Liver (tissue), 9 donors: ENCODE results near the gene DIO3. TPM values are rescaled to one million over a fixed set of nuclear protein-coding genes. Genes with fewer than 3 reads are reported as not detected.

Source experiments
- DNase-seq: peaks from one replicate; pipeline ENCODE4 v3.0.0-alpha.2; 2017; ENCODE audit warnings: low spot score
- H3K27ac ChIP-seq, 2 donors: one replicate each; pipeline ENCODE4 v1.7.0; 2013; ENCODE audit warnings: inconsistent platforms in 2 of 2, low read length in 2 of 2, control low read depth in 1 of 2, low read depth in 1 of 2, mild to moderate bottlenecking in 1 of 2
- H3K27me3 ChIP-seq, 4 donors: one replicate each; pipeline versions ENCODE4 v1.6.1 to v1.7.0; 2013; ENCODE audit warnings: low read length in 3 of 4, inconsistent platforms in 1 of 4, mild to moderate bottlenecking in 1 of 4, moderate library complexity in 1 of 4; ENCODE audit not compliant: control insufficient read depth in 4 of 4, insufficient read depth in 4 of 4
- H3K36me3 ChIP-seq, 4 donors: one replicate each; pipeline versions ENCODE4 v1.6.1 to v1.7.0; 2013; ENCODE audit warnings: low read length in 3 of 4, mild to moderate bottlenecking in 3 of 4, low read depth in 1 of 4, moderate library complexity in 1 of 4; ENCODE audit not compliant: control insufficient read depth in 4 of 4, insufficient read depth in 3 of 4
- H3K4me1 ChIP-seq, 4 donors: one replicate each; pipeline versions ENCODE4 v1.6.1 to v1.7.0; 2013; ENCODE audit warnings: low read length in 3 of 4, mild to moderate bottlenecking in 3 of 4, moderate library complexity in 1 of 4; ENCODE audit not compliant: control insufficient read depth in 4 of 4, insufficient read depth in 4 of 4
- H3K4me3 ChIP-seq, 3 donors: one replicate each; pipeline versions ENCODE4 v1.6.1 to v1.7.0; 2013; ENCODE audit warnings: low read length in 3 of 3, control low read depth in 1 of 3, low read depth in 1 of 3, mild to moderate bottlenecking in 1 of 3
- H3K9ac ChIP-seq, 2 donors: one replicate each; pipeline ENCODE4 v1.7.0; 2013; ENCODE audit warnings: low read length in 2 of 2, mild to moderate bottlenecking in 2 of 2, moderate library complexity in 2 of 2, control low read depth in 1 of 2, low read depth in 1 of 2
- H3K9me3 ChIP-seq, 4 donors: one replicate each; pipeline versions ENCODE4 v1.6.1 to v1.7.0; 2013; ENCODE audit warnings: low read length in 3 of 4; ENCODE audit not compliant: control insufficient read depth in 4 of 4
- EGR1 ChIP-seq, 2 donors: IDR thresholded peaks; 2 replicates each; pipeline ENCODE4 v1.6.1; 2016 to 2018; ENCODE audit warnings: antibody characterized with exemption in 2 of 2, low read depth in 2 of 2
- FOXA1 ChIP-seq: IDR thresholded peaks from 2 replicates; pipeline ENCODE4 v1.6.1; 2016; ENCODE audit warnings: antibody characterized with exemption
- FOXA2 ChIP-seq: IDR thresholded peaks from 2 replicates; pipeline ENCODE4 v1.6.1; 2016; ENCODE audit warnings: antibody characterized with exemption
- GABPA ChIP-seq, 2 donors: IDR thresholded peaks in 1 of 2; conservative IDR thresholded peaks in 1 of 2; 2 replicates each; pipeline ENCODE4 v1.6.1; 2016; ENCODE audit warnings: antibody characterized with exemption in 2 of 2, mild to moderate bottlenecking in 1 of 2, moderate library complexity in 1 of 2
- HNF4A ChIP-seq, 2 donors: conservative IDR thresholded peaks; 2 replicates each; pipeline ENCODE4 v1.6.1; 2016; ENCODE audit warnings: antibody characterized with exemption in 2 of 2, mild to moderate bottlenecking in 2 of 2
- HNF4G ChIP-seq: IDR thresholded peaks from 2 replicates; pipeline ENCODE4 v1.6.1; 2016; ENCODE audit warnings: antibody characterized with exemption
- JUND ChIP-seq, 2 donors: IDR thresholded peaks; 2 replicates each; pipeline ENCODE4 v1.6.1; 2016; ENCODE audit warnings: antibody characterized with exemption in 2 of 2
- NR2F2 ChIP-seq: IDR thresholded peaks from 2 replicates; pipeline ENCODE4 v1.6.1; 2016; ENCODE audit warnings: antibody characterized with exemption
- RAD21 ChIP-seq, 2 donors: IDR thresholded peaks; 2 replicates each; pipeline ENCODE4 v1.6.1; 2016; ENCODE audit warnings: antibody characterized with exemption in 2 of 2, mild to moderate bottlenecking in 2 of 2
- RXRA ChIP-seq, 2 donors: IDR thresholded peaks; 2 replicates each; pipeline ENCODE4 v1.6.1; 2017 to 2018; ENCODE audit warnings: antibody characterized with exemption in 2 of 2, mild to moderate bottlenecking in 1 of 2
- TAF1 ChIP-seq: conservative IDR thresholded peaks from 2 replicates; pipeline ENCODE4 v1.6.1; 2016; ENCODE audit warnings: antibody characterized with exemption, mild to moderate bottlenecking
- YY1 ChIP-seq: IDR thresholded peaks from 2 replicates; pipeline ENCODE4 v1.6.1; 2016; ENCODE audit warnings: antibody characterized with exemption, mild to moderate bottlenecking
- WGBS: extraction: QIAGEN DNeasy Blood & Tissue Kit; methylation state at CpG from one replicate; pipeline ENCODE4 v1.1.7; 2013; 5-methylcytosine and 5-hydroxymethylcytosine counted together
- polyA plus RNA-seq, 2 donors: library from polyadenylated mRNA; stranded (reverse) in 1 of 2; unstranded in 1 of 2; fragments of 200-250 nt in 1 of 2; fragments of >200 nt in 1 of 2; fragmentation: Nextera tagmentation in 1 of 2; extraction: Ambion mirVana in 1 of 2; gene quantifications; one replicate each; pipeline versions ENCODE4 v1.2.1 to v1.2.3, GENCODE V29; 2013 to 2015
- total RNA-seq, 2 donors: library from RNA; depleted of rRNA; stranded (reverse); fragments of >200 nt; gene quantifications; one replicate each; pipeline ENCODE4 v1.2.3, GENCODE V29; 2014
- TF ChIP-seq, protein P1 (sequence below): IDR thresholded peaks from 2 replicates; pipeline ENCODE4 v1.6.1; 2016; ENCODE audit warnings: antibody characterized with exemption
- TF ChIP-seq, protein P2 (sequence below): IDR thresholded peaks from 2 replicates; pipeline ENCODE4 v1.6.1; 2016; ENCODE audit warnings: antibody characterized with exemption
- TF ChIP-seq, protein P3 (sequence below): IDR thresholded peaks from 2 replicates; pipeline ENCODE4 v1.6.1; 2016; ENCODE audit warnings: antibody characterized with exemption
- TF ChIP-seq, protein P4 (sequence below): IDR thresholded peaks from 2 replicates; pipeline ENCODE4 v1.6.1; 2016; ENCODE audit warnings: antibody characterized with exemption, mild to moderate bottlenecking
- TF ChIP-seq, protein P5 (sequence below): fragments of 150-350 bp; IDR thresholded peaks from 2 replicates; pipeline ENCODE4 v1.5.1; 2017; ENCODE audit warnings: improper control_type of control experiment, low read depth, low read length; ENCODE audit not compliant: missing input control
- donor health status: healthy.
- donor health status: healthy.
- donor health status: healthy.
- donor health status: healthy.
- donor health status: healthy.

Gene DIO3
- total and polyA plus RNA-seq, 4 donors, result 0.17 to 9.3 (median 0.51) TPM; not detected in 1

DNA sequence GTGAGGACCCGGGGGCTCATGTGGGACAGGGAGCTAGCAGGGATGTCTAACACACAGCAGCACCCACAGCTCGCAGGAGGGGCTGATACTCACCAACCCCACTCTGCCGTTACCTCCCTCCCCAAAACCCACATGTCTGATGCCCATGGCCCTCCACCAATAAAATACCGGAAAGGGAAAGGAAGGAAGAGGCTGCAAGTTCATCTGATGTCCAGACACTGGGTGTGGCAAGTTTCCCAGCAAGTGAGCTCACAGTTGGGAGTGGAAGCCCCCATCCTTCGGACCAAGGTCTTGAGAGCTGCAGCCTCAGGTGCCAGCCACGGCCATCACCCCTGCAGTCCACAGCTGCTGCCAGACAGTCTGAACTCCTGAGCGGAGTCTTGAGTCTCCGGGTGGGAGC is 39.3 kb upstream of the DIO3 start (continued):
- TF ChIP-seq, protein P1, sequence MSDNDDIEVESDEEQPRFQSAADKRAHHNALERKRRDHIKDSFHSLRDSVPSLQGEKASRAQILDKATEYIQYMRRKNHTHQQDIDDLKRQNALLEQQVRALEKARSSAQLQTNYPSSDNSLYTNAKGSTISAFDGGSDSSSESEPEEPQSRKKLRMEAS, result no peak
- no peak for TF ChIP-seq GABPA (IDR thresholded peaks at IDR 0.05 in 1 of 2, conservative IDR thresholded peaks at IDR 0.05 in 1 of 2)
- TF ChIP-seq YY1, result no peak
- TF ChIP-seq TAF1, result no peak
- TF ChIP-seq FOXA1, result no peak
- no peak for TF ChIP-seq EGR1 (IDR thresholded peaks at IDR 0.05; ENCODE audit: low read depth in 2 of 2)
- no peak for TF ChIP-seq RXRA (IDR thresholded peaks at IDR 0.05)

DNA sequence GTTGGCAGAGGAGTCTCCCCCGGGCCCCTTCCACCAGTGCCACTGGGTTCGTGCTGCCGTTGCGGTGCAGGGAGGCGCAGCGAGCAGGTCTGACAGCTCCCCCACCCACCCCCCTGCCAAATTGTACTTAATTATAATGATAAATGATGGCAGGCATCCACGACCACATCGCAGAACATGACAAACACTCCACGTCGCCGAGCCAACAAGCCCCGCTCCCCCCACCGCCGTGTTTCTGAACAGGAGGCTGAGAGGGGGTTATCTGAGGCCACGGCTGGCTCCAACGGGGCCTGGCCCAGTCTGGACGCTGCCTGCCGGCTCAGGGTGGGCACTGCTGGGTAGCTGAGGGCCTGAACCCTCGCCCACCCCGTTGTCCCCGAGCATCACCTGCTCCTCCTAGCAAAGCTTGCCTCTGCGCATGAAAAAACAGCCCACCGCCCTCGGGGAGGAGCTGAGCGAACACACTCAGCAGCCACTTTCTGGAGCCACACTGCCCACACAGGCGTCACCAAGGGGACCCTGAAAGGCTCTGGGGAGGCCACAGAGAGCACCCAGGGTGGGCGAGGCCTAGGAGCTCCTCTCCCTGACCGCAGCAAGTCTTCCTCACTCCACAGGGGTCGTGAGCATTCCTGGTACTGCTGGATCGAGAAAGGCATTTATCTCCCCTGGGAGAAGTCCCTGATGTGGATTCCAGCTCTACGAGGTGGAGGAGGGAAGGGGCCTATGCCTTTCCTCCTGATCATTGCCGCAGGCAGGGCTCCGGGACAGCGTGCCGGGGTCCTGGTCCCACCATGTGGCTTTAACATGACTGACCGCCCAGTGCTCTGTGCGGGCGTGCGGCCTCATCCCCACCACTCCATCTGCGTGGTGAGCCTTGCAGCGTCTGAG is 35.4 kb upstream of the DIO3 start:
- no peaks in the 10 kb centered on the region for H3K36me3 ChIP-seq
- H3K9ac ChIP-seq, result no peak overlapping the region
- no peak overlapping the region for H3K4me3 ChIP-seq
- H3K27ac ChIP-seq, result no peak overlapping the region
- no peak for DNase-seq
- no peaks in the 10 kb centered on the region for H3K27me3 ChIP-seq
- 85% methylated on average over 41 of the region's 41 CpGs for WGBS
- no peaks in the 10 kb centered on the region for H3K9me3 ChIP-seq
- peaks cover 0 to under 1% (median 0%) of the 10 kb centered on the region in 4 donors for H3K4me1 ChIP-seq
- TF ChIP-seq, protein P2, sequence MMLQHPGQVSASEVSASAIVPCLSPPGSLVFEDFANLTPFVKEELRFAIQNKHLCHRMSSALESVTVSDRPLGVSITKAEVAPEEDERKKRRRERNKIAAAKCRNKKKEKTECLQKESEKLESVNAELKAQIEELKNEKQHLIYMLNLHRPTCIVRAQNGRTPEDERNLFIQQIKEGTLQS, result no peak
- TF ChIP-seq HNF4G (no peak), JUND (IDR thresholded peaks at IDR 0.05) (no peak), RXRA (IDR thresholded peaks at IDR 0.05) (no peak), FOXA1 (no peak), HNF4A (conservative IDR thresholded peaks at IDR 0.05) (no peak), GABPA (IDR thresholded peaks at IDR 0.05 in 1 of 2, conservative IDR thresholded peaks at IDR 0.05 in 1 of 2) (no peak), EGR1 (IDR thresholded peaks at IDR 0.05; ENCODE audit: low read depth in 2 of 2) (no peak), YY1 (no peak), NR2F2 (no peak), RAD21 (IDR thresholded peaks at IDR 0.05) (no peak), FOXA2 (no peak)
- TF ChIP-seq, protein P3, sequence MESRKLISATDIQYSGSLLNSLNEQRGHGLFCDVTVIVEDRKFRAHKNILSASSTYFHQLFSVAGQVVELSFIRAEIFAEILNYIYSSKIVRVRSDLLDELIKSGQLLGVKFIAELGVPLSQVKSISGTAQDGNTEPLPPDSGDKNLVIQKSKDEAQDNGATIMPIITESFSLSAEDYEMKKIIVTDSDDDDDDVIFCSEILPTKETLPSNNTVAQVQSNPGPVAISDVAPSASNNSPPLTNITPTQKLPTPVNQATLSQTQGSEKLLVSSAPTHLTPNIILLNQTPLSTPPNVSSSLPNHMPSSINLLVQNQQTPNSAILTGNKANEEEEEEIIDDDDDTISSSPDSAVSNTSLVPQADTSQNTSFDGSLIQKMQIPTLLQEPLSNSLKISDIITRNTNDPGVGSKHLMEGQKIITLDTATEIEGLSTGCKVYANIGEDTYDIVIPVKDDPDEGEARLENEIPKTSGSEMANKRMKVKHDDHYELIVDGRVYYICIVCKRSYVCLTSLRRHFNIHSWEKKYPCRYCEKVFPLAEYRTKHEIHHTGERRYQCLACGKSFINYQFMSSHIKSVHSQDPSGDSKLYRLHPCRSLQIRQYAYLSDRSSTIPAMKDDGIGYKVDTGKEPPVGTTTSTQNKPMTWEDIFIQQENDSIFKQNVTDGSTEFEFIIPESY, result no peak
- TF ChIP-seq, protein P4, sequence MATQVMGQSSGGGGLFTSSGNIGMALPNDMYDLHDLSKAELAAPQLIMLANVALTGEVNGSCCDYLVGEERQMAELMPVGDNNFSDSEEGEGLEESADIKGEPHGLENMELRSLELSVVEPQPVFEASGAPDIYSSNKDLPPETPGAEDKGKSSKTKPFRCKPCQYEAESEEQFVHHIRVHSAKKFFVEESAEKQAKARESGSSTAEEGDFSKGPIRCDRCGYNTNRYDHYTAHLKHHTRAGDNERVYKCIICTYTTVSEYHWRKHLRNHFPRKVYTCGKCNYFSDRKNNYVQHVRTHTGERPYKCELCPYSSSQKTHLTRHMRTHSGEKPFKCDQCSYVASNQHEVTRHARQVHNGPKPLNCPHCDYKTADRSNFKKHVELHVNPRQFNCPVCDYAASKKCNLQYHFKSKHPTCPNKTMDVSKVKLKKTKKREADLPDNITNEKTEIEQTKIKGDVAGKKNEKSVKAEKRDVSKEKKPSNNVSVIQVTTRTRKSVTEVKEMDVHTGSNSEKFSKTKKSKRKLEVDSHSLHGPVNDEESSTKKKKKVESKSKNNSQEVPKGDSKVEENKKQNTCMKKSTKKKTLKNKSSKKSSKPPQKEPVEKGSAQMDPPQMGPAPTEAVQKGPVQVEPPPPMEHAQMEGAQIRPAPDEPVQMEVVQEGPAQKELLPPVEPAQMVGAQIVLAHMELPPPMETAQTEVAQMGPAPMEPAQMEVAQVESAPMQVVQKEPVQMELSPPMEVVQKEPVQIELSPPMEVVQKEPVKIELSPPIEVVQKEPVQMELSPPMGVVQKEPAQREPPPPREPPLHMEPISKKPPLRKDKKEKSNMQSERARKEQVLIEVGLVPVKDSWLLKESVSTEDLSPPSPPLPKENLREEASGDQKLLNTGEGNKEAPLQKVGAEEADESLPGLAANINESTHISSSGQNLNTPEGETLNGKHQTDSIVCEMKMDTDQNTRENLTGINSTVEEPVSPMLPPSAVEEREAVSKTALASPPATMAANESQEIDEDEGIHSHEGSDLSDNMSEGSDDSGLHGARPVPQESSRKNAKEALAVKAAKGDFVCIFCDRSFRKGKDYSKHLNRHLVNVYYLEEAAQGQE, result no peak
- TF ChIP-seq, protein P5, sequence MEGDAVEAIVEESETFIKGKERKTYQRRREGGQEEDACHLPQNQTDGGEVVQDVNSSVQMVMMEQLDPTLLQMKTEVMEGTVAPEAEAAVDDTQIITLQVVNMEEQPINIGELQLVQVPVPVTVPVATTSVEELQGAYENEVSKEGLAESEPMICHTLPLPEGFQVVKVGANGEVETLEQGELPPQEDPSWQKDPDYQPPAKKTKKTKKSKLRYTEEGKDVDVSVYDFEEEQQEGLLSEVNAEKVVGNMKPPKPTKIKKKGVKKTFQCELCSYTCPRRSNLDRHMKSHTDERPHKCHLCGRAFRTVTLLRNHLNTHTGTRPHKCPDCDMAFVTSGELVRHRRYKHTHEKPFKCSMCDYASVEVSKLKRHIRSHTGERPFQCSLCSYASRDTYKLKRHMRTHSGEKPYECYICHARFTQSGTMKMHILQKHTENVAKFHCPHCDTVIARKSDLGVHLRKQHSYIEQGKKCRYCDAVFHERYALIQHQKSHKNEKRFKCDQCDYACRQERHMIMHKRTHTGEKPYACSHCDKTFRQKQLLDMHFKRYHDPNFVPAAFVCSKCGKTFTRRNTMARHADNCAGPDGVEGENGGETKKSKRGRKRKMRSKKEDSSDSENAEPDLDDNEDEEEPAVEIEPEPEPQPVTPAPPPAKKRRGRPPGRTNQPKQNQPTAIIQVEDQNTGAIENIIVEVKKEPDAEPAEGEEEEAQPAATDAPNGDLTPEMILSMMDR, result no peak
- TF ChIP-seq, protein P1, result no peak
